WTC11 (cell line): ENCODE data around the gene ZXDA. TPM values are rescaled to one million over a fixed set of nuclear protein-coding genes. Genes with fewer than 3 reads are reported as not detected.

Experiments
- ATAC-seq: fragments of 200-7000 bp; cut with Tn5 transposase; 2 replicates; pipeline ENCODE4 v1.10.0; 2021; ENCODE audit warnings: mild to moderate bottlenecking, moderate library complexity
- CTCF ChIA-PET: fragments of 300-600 bp; sonication (Branson Sonifier 250); formaldehyde crosslinking; loops from one replicate; lab custom pipeline; 2021; ENCODE audit warnings: antibody characterized with exemption; lab: Charles Lee
- POLR2A ChIA-PET: fragments of 350-600 bp; sonication (Branson Sonifier 250); formaldehyde crosslinking; loops from one replicate; lab custom pipeline; 2021; ENCODE audit warnings: antibody characterized with exemption; lab: Charles Lee
- DNase-seq: peaks from one replicate; pipeline ENCODE4 v3.0.0; 2021; ENCODE audit warnings: low spot score
- H3K27ac Mint-ChIP-seq: 2 replicates; pipeline ENCODE4 v1.8.0; 2021; ENCODE audit warnings: mixed read lengths
- H3K27me3 Mint-ChIP-seq: 2 replicates; pipeline ENCODE4 v1.8.0; 2021; ENCODE audit warnings: low read depth, mild to moderate bottlenecking, moderate library complexity, mixed read lengths
- H3K36me3 Mint-ChIP-seq: 2 replicates; pipeline ENCODE4 v1.8.0; 2021; ENCODE audit warnings: mixed read lengths
- H3K4me1 Mint-ChIP-seq: 2 replicates; pipeline ENCODE4 v1.8.0; 2022; ENCODE audit warnings: mixed read lengths
- H3K4me3 Mint-ChIP-seq: 2 replicates; pipeline ENCODE4 v1.8.0; 2021; ENCODE audit warnings: mild to moderate bottlenecking, moderate library complexity, mixed read lengths
- H3K9me3 Mint-ChIP-seq: 2 replicates; pipeline ENCODE4 v1.8.0; 2021; ENCODE audit warnings: mixed read lengths
- CBFB ChIP-seq: sonication (generic); formaldehyde crosslinking; IDR thresholded peaks from 2 replicates; pipeline ENCODE4 v1.8.1; 2022; ENCODE audit warnings: mild to moderate bottlenecking, low read depth, missing genetic modification reagents
- EMX1 ChIP-seq: fragments of 250-450 bp; sonication (Bioruptor Pico); IDR thresholded peaks from 2 replicates; pipeline ENCODE4 v1.8.0; 2021; ENCODE audit warnings: mild to moderate bottlenecking
- FOXJ3 ChIP-seq: sonication (generic); formaldehyde crosslinking; IDR thresholded peaks from 2 replicates; pipeline ENCODE4 v1.9.0; 2021; ENCODE audit warnings: missing genetic modification reagents, mild to moderate bottlenecking, borderline replicate concordance
- HMGA2 ChIP-seq: fragments of 250-450 bp; sonication (Bioruptor Pico); IDR thresholded peaks from 2 replicates; pipeline ENCODE4 v1.4.0; 2021; ENCODE audit warnings: mild to moderate bottlenecking, moderate library complexity
- KAT7 ChIP-seq: sonication (generic); formaldehyde crosslinking; IDR thresholded peaks from 2 replicates; pipeline ENCODE4 v1.8.1; 2023; ENCODE audit warnings: missing genetic modification reagents, mild to moderate bottlenecking, borderline replicate concordance
- MYBL2 ChIP-seq: sonication (generic); formaldehyde crosslinking; IDR thresholded peaks from 2 replicates; pipeline ENCODE4 v1.8.1; 2023; ENCODE audit warnings: mild to moderate bottlenecking, moderate library complexity, missing genetic modification reagents
- NFATC4 ChIP-seq: fragments of 250-450 bp; sonication (Bioruptor Pico); IDR thresholded peaks from 2 replicates; pipeline ENCODE4 v1.9.0; 2021; ENCODE audit warnings: mild to moderate bottlenecking
- NR2C2 ChIP-seq: sonication (generic); formaldehyde crosslinking; IDR thresholded peaks from 2 replicates; pipeline ENCODE4 v1.8.0; 2022; ENCODE audit warnings: mild to moderate bottlenecking, missing genetic modification reagents
- RELA ChIP-seq: sonication (generic); formaldehyde crosslinking; IDR thresholded peaks from 2 replicates; pipeline ENCODE4 v1.8.1; 2022; ENCODE audit warnings: missing genetic modification reagents, mild to moderate bottlenecking, borderline replicate concordance
- SP1 ChIP-seq: sonication (generic); formaldehyde crosslinking; conservative IDR thresholded peaks from 2 replicates; pipeline ENCODE4 v1.8.1; 2022; ENCODE audit warnings: missing genetic modification reagents
- TEAD4 ChIP-seq: sonication (generic); formaldehyde crosslinking; IDR thresholded peaks from 2 replicates; pipeline ENCODE4 v1.8.0; 2022; ENCODE audit warnings: mild to moderate bottlenecking, missing genetic modification reagents
- ZNF121 ChIP-seq: sonication (generic); formaldehyde crosslinking; IDR thresholded peaks from 2 replicates; pipeline ENCODE4 v1.8.0; 2023; ENCODE audit warnings: missing genetic modification reagents
- ZNF396 ChIP-seq: fragments of 250-450 bp; sonication (Bioruptor Pico); IDR thresholded peaks from 2 replicates; pipeline ENCODE4 v1.8.0; 2021; ENCODE audit warnings: mild to moderate bottlenecking, moderate library complexity, borderline replicate concordance
- total RNA-seq: library from RNA; stranded (reverse); gene quantifications from 3 replicates; pipeline ENCODE4 v1.2.3, GENCODE V29; 2021
- TF ChIP-seq, protein P1 (sequence below): fragments of 200-600 bp; IDR thresholded peaks from 2 replicates; pipeline ENCODE4 v1.8.0; 2022; ENCODE audit warnings: antibody characterized with exemption
- TF ChIP-seq, protein P2 (sequence below): sonication (generic); formaldehyde crosslinking; IDR thresholded peaks from 2 replicates; pipeline ENCODE4 v1.8.0; 2023; ENCODE audit warnings: mild to moderate bottlenecking, missing genetic modification reagents
- TF ChIP-seq, protein P3 (sequence below): fragments of 250-450 bp; sonication (Bioruptor Pico); IDR thresholded peaks from 2 replicates; pipeline ENCODE4 v1.9.0; 2021; ENCODE audit warnings: moderate library complexity, mild to moderate bottlenecking, inconsistent platforms, borderline replicate concordance
- TF ChIP-seq, protein P4 (sequence below): sonication (generic); formaldehyde crosslinking; IDR thresholded peaks from 2 replicates; pipeline ENCODE4 v1.8.0; 2022; ENCODE audit warnings: mild to moderate bottlenecking, missing genetic modification reagents
- TF ChIP-seq, protein P5 (sequence below): sonication (generic); formaldehyde crosslinking; IDR thresholded peaks from 2 replicates; pipeline ENCODE4 v1.8.1; 2023; ENCODE audit warnings: mild to moderate bottlenecking, missing genetic modification reagents, moderate library complexity
- TF ChIP-seq, protein P6 (sequence below): sonication (generic); formaldehyde crosslinking; IDR thresholded peaks from 2 replicates; pipeline ENCODE4 v1.8.1; 2022; ENCODE audit warnings: missing genetic modification reagents, borderline replicate concordance
- TF ChIP-seq, protein P7 (sequence below): sonication (generic); formaldehyde crosslinking; conservative IDR thresholded peaks from 2 replicates; pipeline ENCODE4 v1.8.1; 2023; ENCODE audit warnings: mild to moderate bottlenecking, low read depth, missing genetic modification reagents, moderate library complexity
- TF ChIP-seq, protein P8 (sequence below): sonication (generic); formaldehyde crosslinking; IDR thresholded peaks from 2 replicates; pipeline ENCODE4 v1.8.0; 2022; ENCODE audit warnings: mild to moderate bottlenecking, missing genetic modification reagents

ZXDA gene
- total RNA-seq, 1 experiment from 2014 or later = 3.2 TPM

DNA sequence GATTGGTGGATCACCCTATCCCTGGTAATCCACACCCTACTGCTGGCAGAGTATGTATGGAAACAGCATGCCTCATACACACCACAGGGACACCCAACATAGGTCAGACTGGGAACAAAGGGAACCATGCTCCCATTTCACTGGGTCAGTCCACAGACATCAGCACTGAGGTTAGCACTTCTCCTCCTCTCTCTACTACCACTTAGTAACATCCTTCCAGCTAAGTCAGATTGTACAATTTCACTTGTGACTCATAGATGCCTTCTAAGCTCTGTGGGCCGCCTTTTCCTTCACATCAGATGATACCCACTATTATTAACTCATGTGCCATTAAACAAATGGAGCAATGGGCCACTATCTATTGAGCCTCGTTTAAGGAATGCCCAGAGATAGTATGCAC lies 15.5 kb upstream of the ZXDA start (continued):
- TF ChIP-seq, protein P1, sequence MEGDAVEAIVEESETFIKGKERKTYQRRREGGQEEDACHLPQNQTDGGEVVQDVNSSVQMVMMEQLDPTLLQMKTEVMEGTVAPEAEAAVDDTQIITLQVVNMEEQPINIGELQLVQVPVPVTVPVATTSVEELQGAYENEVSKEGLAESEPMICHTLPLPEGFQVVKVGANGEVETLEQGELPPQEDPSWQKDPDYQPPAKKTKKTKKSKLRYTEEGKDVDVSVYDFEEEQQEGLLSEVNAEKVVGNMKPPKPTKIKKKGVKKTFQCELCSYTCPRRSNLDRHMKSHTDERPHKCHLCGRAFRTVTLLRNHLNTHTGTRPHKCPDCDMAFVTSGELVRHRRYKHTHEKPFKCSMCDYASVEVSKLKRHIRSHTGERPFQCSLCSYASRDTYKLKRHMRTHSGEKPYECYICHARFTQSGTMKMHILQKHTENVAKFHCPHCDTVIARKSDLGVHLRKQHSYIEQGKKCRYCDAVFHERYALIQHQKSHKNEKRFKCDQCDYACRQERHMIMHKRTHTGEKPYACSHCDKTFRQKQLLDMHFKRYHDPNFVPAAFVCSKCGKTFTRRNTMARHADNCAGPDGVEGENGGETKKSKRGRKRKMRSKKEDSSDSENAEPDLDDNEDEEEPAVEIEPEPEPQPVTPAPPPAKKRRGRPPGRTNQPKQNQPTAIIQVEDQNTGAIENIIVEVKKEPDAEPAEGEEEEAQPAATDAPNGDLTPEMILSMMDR = no peak

DNA sequence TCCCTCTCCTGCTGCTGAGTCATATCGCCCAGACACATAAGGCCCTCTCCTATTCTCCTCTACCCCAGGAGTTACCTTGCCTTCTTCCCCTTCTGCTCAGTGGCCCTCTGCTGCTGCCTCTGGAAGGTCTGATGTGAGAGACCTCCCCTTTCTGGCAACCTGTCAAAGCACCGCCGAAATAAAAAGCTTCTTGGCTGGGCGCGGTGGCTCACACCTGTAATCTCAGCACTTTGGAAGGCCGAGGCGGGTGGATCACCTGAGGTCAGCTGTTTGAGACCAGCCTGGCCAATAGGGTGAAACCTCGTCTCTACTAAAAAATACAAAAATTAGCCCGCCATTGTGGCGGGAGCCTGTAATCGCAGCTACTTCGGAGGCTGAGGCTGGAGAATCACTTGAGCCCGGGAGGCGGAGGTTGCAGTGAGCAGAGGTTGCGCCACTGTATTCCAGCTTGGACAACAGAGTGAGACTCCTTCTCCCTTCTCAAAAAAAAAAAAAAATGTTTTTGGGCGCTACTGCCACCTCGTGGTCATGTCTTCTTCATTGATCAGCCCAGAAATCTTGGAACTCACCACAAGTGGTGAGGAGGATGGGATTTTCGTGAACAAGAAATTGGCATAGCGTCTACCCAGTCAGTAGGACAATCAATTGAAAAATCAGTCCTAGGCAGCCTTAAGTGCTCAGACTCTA lies 8.6 kb upstream of the ZXDA start:
- ChIA-PET POLR2A (no interaction called here), CTCF (interaction anchor here (0.6 to 1.3 kb wide), 3 partner anchors 10 to 98 kb away, joined by 3 read pairs; no protein-coding TSS in a partner anchor)
- Mint-ChIP-seq H3K27ac (no peak overlapping the region), H3K36me3 (no peaks in the 10 kb centered on the region), H3K9me3 (no peaks in the 10 kb centered on the region), H3K4me3 (no peak overlapping the region), H3K27me3 (no peaks in the 10 kb centered on the region; the same call in 1 of the 2 replicates), H3K4me1 (no peaks in the 10 kb centered on the region)
- TF ChIP-seq EMX1 (CRISPR knock-in tag) (no peak), ZNF121 (CRISPR knock-in tag) (0 out of 2 replicates have a peak, but pooled peaks have one; percentile 35), CBFB (CRISPR knock-in tag) (no peak)
- DNase-seq (peak; percentile 8), ATAC-seq (peak; percentile 32; the same call in 1 of the 2 replicates)

DNA sequence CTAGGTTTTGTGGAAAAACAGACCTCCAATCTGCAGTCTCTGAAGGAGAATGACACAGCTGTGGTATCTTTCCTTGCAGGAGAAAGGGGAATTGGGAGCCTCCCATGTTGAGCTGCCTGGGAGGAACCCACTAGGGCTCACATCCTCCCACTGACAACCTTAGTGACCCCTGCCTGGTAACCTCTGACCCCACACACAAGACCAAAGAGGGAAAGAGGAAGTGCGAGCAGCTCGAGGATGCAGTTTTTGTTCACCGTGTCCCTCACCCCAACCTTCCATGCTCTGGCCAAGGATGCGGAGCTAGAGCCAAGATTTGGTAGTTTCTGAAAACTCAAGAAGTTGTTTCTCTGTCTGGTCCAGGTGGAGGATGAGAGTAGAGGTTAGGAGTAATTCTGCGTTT lies 5.4 kb upstream of the ZXDA start:
- Mint-ChIP-seq H3K27ac (no peak overlapping the region), H3K9me3 (no peaks in the 10 kb centered on the region), H3K4me1 (peaks cover 6% of the 10 kb centered on the region), H3K4me3 (no peak overlapping the region), H3K27me3 (no peaks in the 10 kb centered on the region), H3K36me3 (no peaks in the 10 kb centered on the region)
- DNase-seq = no peak
- POLR2A ChIA-PET = no interaction called here
- no peak for ATAC-seq
- CTCF ChIA-PET = no interaction called here
- TF ChIP-seq, protein P2, sequence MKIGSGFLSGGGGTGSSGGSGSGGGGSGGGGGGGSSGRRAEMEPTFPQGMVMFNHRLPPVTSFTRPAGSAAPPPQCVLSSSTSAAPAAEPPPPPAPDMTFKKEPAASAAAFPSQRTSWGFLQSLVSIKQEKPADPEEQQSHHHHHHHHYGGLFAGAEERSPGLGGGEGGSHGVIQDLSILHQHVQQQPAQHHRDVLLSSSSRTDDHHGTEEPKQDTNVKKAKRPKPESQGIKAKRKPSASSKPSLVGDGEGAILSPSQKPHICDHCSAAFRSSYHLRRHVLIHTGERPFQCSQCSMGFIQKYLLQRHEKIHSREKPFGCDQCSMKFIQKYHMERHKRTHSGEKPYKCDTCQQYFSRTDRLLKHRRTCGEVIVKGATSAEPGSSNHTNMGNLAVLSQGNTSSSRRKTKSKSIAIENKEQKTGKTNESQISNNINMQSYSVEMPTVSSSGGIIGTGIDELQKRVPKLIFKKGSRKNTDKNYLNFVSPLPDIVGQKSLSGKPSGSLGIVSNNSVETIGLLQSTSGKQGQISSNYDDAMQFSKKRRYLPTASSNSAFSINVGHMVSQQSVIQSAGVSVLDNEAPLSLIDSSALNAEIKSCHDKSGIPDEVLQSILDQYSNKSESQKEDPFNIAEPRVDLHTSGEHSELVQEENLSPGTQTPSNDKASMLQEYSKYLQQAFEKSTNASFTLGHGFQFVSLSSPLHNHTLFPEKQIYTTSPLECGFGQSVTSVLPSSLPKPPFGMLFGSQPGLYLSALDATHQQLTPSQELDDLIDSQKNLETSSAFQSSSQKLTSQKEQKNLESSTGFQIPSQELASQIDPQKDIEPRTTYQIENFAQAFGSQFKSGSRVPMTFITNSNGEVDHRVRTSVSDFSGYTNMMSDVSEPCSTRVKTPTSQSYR = no peak
- TF ChIP-seq, protein P3, sequence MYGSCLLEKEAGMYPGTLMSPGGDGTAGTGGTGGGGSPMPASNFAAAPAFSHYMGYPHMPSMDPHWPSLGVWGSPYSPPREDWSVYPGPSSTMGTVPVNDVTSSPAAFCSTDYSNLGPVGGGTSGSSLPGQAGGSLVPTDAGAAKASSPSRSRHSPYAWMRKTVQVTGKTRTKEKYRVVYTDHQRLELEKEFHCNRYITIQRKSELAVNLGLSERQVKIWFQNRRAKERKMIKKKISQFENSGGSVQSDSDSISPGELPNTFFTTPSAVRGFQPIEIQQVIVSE (CRISPR knock-in tag) = no peak
- TF ChIP-seq NR2C2 (CRISPR knock-in tag) = no peak
- TF ChIP-seq, protein P4, sequence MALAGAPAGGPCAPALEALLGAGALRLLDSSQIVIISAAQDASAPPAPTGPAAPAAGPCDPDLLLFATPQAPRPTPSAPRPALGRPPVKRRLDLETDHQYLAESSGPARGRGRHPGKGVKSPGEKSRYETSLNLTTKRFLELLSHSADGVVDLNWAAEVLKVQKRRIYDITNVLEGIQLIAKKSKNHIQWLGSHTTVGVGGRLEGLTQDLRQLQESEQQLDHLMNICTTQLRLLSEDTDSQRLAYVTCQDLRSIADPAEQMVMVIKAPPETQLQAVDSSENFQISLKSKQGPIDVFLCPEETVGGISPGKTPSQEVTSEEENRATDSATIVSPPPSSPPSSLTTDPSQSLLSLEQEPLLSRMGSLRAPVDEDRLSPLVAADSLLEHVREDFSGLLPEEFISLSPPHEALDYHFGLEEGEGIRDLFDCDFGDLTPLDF (CRISPR knock-in tag) = no peak
- TF ChIP-seq ZNF396 = no peak
- no peak for TF ChIP-seq HMGA2
- TF ChIP-seq, protein P5, sequence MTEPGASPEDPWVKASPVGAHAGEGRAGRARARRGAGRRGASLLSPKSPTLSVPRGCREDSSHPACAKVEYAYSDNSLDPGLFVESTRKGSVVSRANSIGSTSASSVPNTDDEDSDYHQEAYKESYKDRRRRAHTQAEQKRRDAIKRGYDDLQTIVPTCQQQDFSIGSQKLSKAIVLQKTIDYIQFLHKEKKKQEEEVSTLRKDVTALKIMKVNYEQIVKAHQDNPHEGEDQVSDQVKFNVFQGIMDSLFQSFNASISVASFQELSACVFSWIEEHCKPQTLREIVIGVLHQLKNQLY (CRISPR knock-in tag) = no peak
- no peak for TF ChIP-seq SP1 (CRISPR knock-in tag)
- TF ChIP-seq, protein P6, sequence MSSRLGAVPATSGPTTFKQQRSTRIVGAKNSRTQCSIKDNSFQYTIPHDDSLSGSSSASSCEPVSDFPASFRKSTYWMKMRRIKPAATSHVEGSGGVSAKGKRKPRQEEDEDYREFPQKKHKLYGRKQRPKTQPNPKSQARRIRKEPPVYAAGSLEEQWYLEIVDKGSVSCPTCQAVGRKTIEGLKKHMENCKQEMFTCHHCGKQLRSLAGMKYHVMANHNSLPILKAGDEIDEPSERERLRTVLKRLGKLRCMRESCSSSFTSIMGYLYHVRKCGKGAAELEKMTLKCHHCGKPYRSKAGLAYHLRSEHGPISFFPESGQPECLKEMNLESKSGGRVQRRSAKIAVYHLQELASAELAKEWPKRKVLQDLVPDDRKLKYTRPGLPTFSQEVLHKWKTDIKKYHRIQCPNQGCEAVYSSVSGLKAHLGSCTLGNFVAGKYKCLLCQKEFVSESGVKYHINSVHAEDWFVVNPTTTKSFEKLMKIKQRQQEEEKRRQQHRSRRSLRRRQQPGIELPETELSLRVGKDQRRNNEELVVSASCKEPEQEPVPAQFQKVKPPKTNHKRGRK (CRISPR knock-in tag) = no peak
- TF ChIP-seq TEAD4 (CRISPR knock-in tag) = no peak
- TF ChIP-seq RELA (CRISPR knock-in tag) = no peak
- TF ChIP-seq MYBL2 = no peak
- TF ChIP-seq, protein P7, sequence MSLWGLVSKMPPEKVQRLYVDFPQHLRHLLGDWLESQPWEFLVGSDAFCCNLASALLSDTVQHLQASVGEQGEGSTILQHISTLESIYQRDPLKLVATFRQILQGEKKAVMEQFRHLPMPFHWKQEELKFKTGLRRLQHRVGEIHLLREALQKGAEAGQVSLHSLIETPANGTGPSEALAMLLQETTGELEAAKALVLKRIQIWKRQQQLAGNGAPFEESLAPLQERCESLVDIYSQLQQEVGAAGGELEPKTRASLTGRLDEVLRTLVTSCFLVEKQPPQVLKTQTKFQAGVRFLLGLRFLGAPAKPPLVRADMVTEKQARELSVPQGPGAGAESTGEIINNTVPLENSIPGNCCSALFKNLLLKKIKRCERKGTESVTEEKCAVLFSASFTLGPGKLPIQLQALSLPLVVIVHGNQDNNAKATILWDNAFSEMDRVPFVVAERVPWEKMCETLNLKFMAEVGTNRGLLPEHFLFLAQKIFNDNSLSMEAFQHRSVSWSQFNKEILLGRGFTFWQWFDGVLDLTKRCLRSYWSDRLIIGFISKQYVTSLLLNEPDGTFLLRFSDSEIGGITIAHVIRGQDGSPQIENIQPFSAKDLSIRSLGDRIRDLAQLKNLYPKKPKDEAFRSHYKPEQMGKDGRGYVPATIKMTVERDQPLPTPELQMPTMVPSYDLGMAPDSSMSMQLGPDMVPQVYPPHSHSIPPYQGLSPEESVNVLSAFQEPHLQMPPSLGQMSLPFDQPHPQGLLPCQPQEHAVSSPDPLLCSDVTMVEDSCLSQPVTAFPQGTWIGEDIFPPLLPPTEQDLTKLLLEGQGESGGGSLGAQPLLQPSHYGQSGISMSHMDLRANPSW = no peak
- TF ChIP-seq NFATC4 (CRISPR knock-in tag) = no peak
- TF ChIP-seq FOXJ3 (CRISPR knock-in tag) = no peak
- TF ChIP-seq, protein P8, sequence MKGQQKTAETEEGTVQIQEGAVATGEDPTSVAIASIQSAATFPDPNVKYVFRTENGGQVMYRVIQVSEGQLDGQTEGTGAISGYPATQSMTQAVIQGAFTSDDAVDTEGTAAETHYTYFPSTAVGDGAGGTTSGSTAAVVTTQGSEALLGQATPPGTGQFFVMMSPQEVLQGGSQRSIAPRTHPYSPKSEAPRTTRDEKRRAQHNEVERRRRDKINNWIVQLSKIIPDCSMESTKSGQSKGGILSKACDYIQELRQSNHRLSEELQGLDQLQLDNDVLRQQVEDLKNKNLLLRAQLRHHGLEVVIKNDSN (CRISPR knock-in tag) = no peak
- no peak for TF ChIP-seq KAT7 (CRISPR knock-in tag)
